Thoracic aorta (tissue), 2 donors: ENCODE results near the gene TPGS1. TPM values are rescaled to one million over a fixed set of nuclear protein-coding genes. Genes with fewer than 3 reads are reported as not detected.

Experiments used
- ATAC-seq: fragments of 150-250 bp; one replicate; pipeline ENCODE4 v1.8.0; 2017; ENCODE audit warnings: low read depth; ENCODE audit not compliant: insufficient number of reproducible peaks, low FRiP score
- DNase-seq: peaks from one replicate; pipeline ENCODE4 v3.0.0-alpha.2; 2020; ENCODE audit warnings: low spot score
- H3K27ac ChIP-seq, 2 donors: fragments of 200-600 bp; sonication (generic); 1 replicate in 1 of 2; 2 replicates in 1 of 2; pipeline ENCODE4 v1.5.1; 2016; ENCODE audit warnings: mild to moderate bottlenecking in 2 of 2, moderate library complexity in 2 of 2
- H3K27me3 ChIP-seq: fragments of 200-600 bp; sonication (generic); replicated peaks from 2 replicates; pipeline ENCODE4 v1.6.0; 2016; ENCODE audit warnings: mild to moderate bottlenecking; ENCODE audit not compliant: insufficient read depth
- H3K36me3 ChIP-seq: fragments of 200-600 bp; sonication (generic); one replicate; pipeline ENCODE4 v1.5.1; 2016
- H3K4me1 ChIP-seq, 2 donors: fragments of 200-600 bp; sonication (generic); 1 replicate in 1 of 2; 2 replicates in 1 of 2; pipeline versions ENCODE4 v1.5.1 to v1.6.0; 2016; ENCODE audit warnings: low read depth in 2 of 2, mild to moderate bottlenecking in 1 of 2; ENCODE audit not compliant: control insufficient read depth in 1 of 2
- H3K4me3 ChIP-seq: fragments of 200-600 bp; sonication (generic); 2 replicates; pipeline ENCODE4 v1.5.1; 2016; ENCODE audit warnings: mild to moderate bottlenecking
- H3K9me3 ChIP-seq: fragments of 200-600 bp; sonication (generic); 2 replicates; pipeline ENCODE4 v1.5.1; 2016
- total RNA-seq, 2 donors: library from RNA; depleted of rRNA; stranded (reverse); fragments of >200 nt; gene quantifications; one replicate each; pipeline versions ENCODE4 v1.1.0 to v1.2.3, GENCODE V29; 2016
- TF ChIP-seq, protein P1 (sequence below): fragments of 200-600 bp; sonication (generic); IDR thresholded peaks from one replicate; pipeline ENCODE4 v1.5.1; 2019; ENCODE audit warnings: antibody characterized with exemption

Gene TPGS1
- total RNA-seq, 2 donors from 2014 or later, result 34.1 to 94.1 TPM

DNA sequence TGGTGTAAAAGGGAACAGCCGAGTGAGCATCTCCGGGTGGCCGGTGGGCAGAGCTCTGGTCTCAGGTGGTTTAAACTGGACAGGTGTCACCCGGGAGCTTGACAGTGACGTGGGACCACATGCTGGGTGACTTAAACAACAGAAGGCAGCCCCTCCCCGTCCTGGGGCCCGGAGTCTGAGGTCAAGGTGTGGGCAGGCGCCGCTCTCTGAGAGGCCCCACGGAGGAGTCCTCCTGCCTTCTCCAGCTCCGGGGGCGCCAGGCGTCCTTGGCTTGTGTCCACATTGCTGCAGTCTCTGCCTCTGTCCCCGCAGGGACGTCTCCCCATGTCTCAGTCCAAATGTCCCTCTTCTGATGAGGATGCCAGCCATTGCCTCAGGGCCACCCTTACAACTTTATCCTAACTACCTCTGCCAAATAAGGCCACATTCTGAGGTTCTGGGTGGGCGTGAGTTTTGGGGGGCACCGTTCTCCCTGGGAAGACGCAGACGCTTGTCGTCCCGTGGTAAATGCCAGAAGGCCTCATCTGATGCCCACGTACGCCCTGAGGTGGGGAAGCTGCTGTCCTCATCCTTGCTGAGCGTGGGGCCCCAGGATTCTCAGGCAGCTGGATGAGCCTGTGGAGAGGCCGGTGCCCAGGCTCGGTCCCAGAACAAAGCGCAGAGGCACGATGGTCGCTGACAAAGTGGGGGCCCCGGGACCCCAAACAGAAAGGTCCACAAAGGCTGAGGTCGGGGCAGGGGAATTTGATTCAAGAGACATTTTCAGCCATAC, 49.5 kb downstream of the TPGS1 start:
- no peak for ATAC-seq
- no peak for DNase-seq
- Histone ChIP-seq H3K27me3 (no peaks in the 10 kb centered on the region), H3K4me3 (no peak overlapping the region), H3K36me3 (no peaks in the 10 kb centered on the region), H3K27ac (no peak overlapping the region), H3K9me3 (no peaks in the 10 kb centered on the region), H3K4me1 (no peaks in the 10 kb centered on the region)
- TF ChIP-seq, protein P1, sequence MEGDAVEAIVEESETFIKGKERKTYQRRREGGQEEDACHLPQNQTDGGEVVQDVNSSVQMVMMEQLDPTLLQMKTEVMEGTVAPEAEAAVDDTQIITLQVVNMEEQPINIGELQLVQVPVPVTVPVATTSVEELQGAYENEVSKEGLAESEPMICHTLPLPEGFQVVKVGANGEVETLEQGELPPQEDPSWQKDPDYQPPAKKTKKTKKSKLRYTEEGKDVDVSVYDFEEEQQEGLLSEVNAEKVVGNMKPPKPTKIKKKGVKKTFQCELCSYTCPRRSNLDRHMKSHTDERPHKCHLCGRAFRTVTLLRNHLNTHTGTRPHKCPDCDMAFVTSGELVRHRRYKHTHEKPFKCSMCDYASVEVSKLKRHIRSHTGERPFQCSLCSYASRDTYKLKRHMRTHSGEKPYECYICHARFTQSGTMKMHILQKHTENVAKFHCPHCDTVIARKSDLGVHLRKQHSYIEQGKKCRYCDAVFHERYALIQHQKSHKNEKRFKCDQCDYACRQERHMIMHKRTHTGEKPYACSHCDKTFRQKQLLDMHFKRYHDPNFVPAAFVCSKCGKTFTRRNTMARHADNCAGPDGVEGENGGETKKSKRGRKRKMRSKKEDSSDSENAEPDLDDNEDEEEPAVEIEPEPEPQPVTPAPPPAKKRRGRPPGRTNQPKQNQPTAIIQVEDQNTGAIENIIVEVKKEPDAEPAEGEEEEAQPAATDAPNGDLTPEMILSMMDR, result no peak

DNA sequence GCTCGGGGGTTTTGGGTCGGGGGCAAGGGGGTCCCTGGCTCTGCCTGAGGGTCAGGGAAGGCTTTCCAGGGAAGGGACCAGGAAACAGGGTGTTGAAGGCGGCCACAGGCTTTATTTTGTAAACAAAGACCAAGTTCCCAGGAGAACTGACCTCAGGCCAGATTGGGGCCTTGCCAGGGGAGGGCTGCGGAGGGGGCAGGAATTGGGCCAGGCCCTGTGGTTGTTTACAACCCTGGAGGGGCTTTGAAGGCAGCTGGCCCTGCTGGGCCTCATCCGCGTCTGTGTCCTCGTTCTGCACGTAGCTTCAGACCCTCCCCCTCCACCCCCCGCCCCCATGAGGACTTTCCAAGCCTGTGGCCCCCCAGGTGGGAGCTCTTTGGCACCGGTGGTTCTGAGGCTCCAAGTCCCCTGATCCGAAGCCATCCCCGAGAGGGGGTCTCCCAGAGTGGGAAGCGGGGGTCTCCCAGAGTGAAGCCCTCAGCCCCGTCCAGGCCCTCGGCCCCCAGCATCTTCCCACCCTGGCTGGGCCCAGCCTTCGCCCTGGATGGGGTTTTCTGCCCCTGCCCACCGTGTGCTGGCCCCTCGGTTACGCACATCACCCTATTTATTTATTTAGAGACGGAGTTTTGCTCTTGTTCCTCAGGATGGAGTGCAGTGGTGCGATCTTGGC, 51.6 kb downstream of the TPGS1 start:
- no peaks in the 10 kb centered on the region for H3K9me3 ChIP-seq
- TF ChIP-seq, protein P1, result no peak
- no peak overlapping the region for H3K27ac ChIP-seq
- H3K4me3 ChIP-seq, result no peak overlapping the region
- no peaks in the 10 kb centered on the region for H3K4me1 ChIP-seq
- ATAC-seq (no peak), DNase-seq (no peak)
- H3K36me3 ChIP-seq, result no peaks in the 10 kb centered on the region
- no peaks in the 10 kb centered on the region for H3K27me3 ChIP-seq

DNA sequence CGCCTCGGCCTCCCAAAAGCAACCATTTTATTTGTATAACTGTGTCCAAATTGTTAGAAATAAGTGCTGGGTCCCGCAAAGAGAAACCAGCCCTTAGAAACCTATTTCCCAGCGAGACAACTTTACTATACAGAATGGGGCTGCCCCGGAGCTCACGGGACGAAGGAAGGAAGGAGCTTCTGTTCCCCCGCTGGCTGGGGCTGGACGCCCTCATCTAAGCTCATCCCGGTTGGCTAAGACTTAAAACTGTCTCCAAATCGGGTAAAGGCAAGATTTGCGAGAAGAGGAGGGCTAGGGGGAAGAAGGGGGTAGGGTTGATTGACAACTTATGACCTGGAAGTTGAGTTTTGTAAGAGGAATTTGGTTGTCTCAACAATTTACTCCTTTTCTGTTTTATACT, 52.8 kb downstream of the TPGS1 start:
- H3K4me1 ChIP-seq, result no peaks in the 10 kb centered on the region
- DNase-seq (no peak), ATAC-seq (no peak)
- no peak overlapping the region for H3K4me3 ChIP-seq
- H3K27me3 ChIP-seq, result no peaks in the 10 kb centered on the region
- TF ChIP-seq, protein P1, result no peak
- H3K27ac ChIP-seq, result no peak overlapping the region
- no peaks in the 10 kb centered on the region for H3K36me3 ChIP-seq
- no peaks in the 10 kb centered on the region for H3K9me3 ChIP-seq

DNA sequence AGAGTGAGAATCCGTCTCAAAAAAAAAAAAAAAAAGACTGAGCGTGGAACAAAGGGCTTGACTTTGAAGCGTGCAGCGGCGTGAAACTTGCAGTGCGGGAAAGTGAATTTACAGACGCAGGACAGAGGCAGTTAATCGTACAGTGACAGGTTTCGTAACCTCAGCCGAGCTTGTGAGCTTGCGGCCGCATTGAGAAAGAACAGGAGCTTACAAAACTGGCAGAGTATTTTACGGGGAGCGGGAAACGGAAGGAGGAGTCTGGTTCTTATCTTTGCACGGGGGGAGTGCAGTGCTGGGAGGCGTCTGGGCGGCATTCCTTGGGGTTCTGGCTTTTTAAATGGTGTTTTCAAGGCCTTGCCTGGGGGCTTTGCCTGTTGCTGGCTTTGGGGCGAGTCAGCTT, 59.1 kb downstream of the TPGS1 start:
- Histone ChIP-seq H3K4me1 (peaks cover 0 to 5% of the 10 kb centered on the region in 2 donors), H3K27ac (no peak overlapping the region), H3K27me3 (no peaks in the 10 kb centered on the region), H3K9me3 (no peaks in the 10 kb centered on the region), H3K4me3 (no peak overlapping the region), H3K36me3 (no peaks in the 10 kb centered on the region)
- no peak for ATAC-seq
- DNase-seq, result no peak
- TF ChIP-seq, protein P1, result no peak

DNA sequence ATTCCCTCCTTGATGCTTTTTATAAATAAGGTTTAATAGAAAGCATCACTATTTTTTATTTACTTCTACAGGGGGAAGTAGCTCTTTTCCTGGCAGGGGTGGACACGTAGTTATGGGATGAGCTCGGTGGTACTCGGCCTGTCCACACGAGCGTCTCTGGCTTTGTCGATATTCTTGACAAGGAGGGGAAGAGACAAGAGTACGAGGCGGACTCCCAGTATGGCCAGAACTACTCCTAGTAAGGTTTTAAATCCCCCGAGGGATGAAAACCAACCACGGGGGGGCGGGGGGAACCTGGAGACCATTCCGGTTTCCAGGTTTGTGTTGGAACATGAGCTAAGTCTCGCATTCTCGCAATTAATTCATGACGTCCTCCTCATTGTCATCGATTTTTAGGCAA, 59.5 kb downstream of the TPGS1 start:
- TF ChIP-seq, protein P1, result no peak
- ATAC-seq, result no peak
- Histone ChIP-seq H3K27ac (no peak overlapping the region), H3K9me3 (no peaks in the 10 kb centered on the region), H3K4me1 (peaks cover 0 to 8% of the 10 kb centered on the region in 2 donors), H3K27me3 (no peaks in the 10 kb centered on the region), H3K36me3 (no peaks in the 10 kb centered on the region), H3K4me3 (no peak overlapping the region)
- DNase-seq, result no peak
